Large intestine (tissue), 3 donors: ENCODE data around the gene PLXNC1. TPM values are rescaled to one million over a fixed set of nuclear protein-coding genes. Genes with fewer than 3 reads are reported as not detected.
A peak's percentile ranks its signal among the peaks of the same experiment; 100 is the strongest.

Experiments used
- DNase-seq, 2 donors: peaks; one replicate each; pipeline versions ENCODE4 v3.0.0 to v3.0.0-alpha.2; 2013
- H3K27ac ChIP-seq: one replicate; pipeline ENCODE4 v1.5.1; 2013; ENCODE audit warnings: low read length
- H3K27me3 ChIP-seq: 2 replicates; pipeline ENCODE4 v1.6.1; 2013; ENCODE audit warnings: low read length; ENCODE audit not compliant: control insufficient read depth, insufficient read depth
- H3K36me3 ChIP-seq: 2 replicates; pipeline ENCODE4 v1.6.1; 2013; ENCODE audit warnings: low read length; ENCODE audit not compliant: control insufficient read depth, insufficient read depth
- H3K4me1 ChIP-seq: one replicate; pipeline ENCODE4 v1.6.1; 2013; ENCODE audit warnings: low read length; ENCODE audit not compliant: control insufficient read depth, insufficient read depth
- H3K4me3 ChIP-seq: one replicate; pipeline ENCODE4 v1.5.1; 2013; ENCODE audit warnings: low read length
- H3K9me3 ChIP-seq: one replicate; pipeline ENCODE4 v1.6.1; 2013; ENCODE audit warnings: mild to moderate bottlenecking, low read depth, low read length, moderate library complexity; ENCODE audit not compliant: control insufficient read depth
- WGBS: methylation state at CpG from one replicate; pipeline ENCODE4 v1.1.5; 2013; ENCODE audit warnings: low lambda C conversion rate; ENCODE audit not compliant: insufficient coverage; 5-methylcytosine and 5-hydroxymethylcytosine counted together
- polyA plus RNA-seq: library from polyadenylated mRNA; unstranded; fragments of 120-200 nt; gene quantifications from one replicate; pipeline ENCODE4 v1.2.1, GENCODE V29; 2013

PLXNC1 gene
- polyA plus RNA-seq, 1 donor = 20.3 TPM

GRCh38 chr12:94170690-94171594, 22.6 kb downstream of the PLXNC1 start:
- Histone ChIP-seq H3K4me3 (no peak overlapping the region), H3K4me1 (peaks cover 5% of the 10 kb centered on the region), H3K27me3 (no peaks in the 10 kb centered on the region), H3K9me3 (no peaks in the 10 kb centered on the region), H3K36me3 (peaks cover 9% of the 10 kb centered on the region), H3K27ac (no peak overlapping the region)
- no peak for DNase-seq
- WGBS = no CpG with 5 or more reads among the region's 14 CpGs

DNA sequence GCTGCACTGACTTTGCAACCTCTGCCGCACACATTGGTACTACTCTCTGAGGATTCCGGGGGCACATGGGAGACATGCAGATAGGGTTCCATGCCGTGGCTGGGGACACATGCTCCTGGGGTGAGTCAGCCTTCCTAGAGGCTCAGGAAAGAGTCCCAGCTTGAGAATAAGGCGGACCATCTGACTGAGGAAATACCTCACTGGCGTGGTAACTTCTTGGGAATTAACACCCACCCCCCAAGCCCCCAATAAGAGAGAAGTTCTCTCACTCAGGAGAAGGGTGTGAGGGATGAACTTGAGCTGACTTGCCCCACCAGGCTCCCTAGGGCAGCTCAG, 23.2 kb downstream of the PLXNC1 start:
- no CpG with 5 or more reads among the region's 5 CpGs for WGBS
- peaks cover 5% of the 10 kb centered on the region for H3K4me1 ChIP-seq
- no peak for DNase-seq
- H3K9me3 ChIP-seq = no peaks in the 10 kb centered on the region
- no peak overlapping the region for H3K4me3 ChIP-seq
- peaks cover 9% of the 10 kb centered on the region for H3K36me3 ChIP-seq
- no peak overlapping the region for H3K27ac ChIP-seq
- H3K27me3 ChIP-seq = no peaks in the 10 kb centered on the region

GRCh38 chr12:94172031-94172430, 23.7 kb downstream of the PLXNC1 start:
- no peak for DNase-seq
- H3K4me3 ChIP-seq = no peak overlapping the region
- H3K4me1 ChIP-seq = peaks cover 5% of the 10 kb centered on the region
- no peak overlapping the region for H3K27ac ChIP-seq
- H3K9me3 ChIP-seq = no peaks in the 10 kb centered on the region
- WGBS = no CpG with 5 or more reads among the region's 5 CpGs
- H3K27me3 ChIP-seq = no peaks in the 10 kb centered on the region
- peaks cover 9% of the 10 kb centered on the region for H3K36me3 ChIP-seq

- no peaks in the 10 kb centered on the region for H3K27me3 ChIP-seq
- peak; percentile 41 to 55 for DNase-seq
- no peak overlapping the region for H3K4me3 ChIP-seq
- peaks cover 9% of the 10 kb centered on the region for H3K36me3 ChIP-seq
- H3K4me1 ChIP-seq = peaks cover under 1% of the 10 kb centered on the region
- peaks cover 3% of the 10 kb centered on the region for H3K9me3 ChIP-seq
- WGBS = no CpG with 5 or more reads among the region's 9 CpGs
- H3K27ac ChIP-seq = peak overlapping the region; percentile 52
These were observed 24.6 kb downstream of the PLXNC1 start for GRCh38 chr12:94172973-94173372.

DNA sequence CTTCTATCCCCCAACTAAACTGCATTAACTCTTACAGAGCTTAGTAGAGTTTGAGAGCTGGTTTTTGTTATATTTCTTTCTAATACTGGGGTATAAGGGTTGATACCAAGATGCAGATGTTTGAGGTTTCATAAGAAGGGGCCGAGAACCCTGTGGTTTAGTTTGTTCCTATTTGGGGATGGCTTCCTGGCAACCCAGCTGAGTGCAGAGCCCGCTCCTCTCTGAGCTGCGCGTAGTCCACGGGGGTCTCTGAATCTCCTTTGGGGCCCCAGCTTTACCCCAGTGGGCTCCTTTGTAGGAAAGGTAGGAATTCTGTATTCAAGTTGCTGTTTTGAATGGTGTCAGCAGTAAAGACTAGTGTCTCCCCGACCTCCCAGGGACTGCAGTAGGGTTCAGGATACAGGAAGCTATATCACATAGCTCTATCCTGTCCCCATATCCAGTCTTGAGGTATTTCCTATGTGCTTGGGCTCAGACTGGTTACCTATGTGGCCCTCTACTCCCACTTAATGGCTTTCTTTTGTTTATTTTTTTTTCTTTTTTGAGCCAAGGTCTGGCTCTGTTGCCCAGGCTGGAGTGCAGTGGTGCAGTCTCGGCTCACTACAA, 25.4 kb downstream of the PLXNC1 start:
- no CpG with 5 or more reads among the region's 7 CpGs for WGBS
- Histone ChIP-seq H3K4me3 (no peak overlapping the region), H3K4me1 (no peaks in the 10 kb centered on the region)

GRCh38 chr12:94174576-94174975, 26.2 kb downstream of the PLXNC1 start:
- Histone ChIP-seq H3K36me3 (peaks cover 11% of the 10 kb centered on the region), H3K27me3 (no peaks in the 10 kb centered on the region), H3K4me3 (no peak overlapping the region), H3K4me1 (no peaks in the 10 kb centered on the region), H3K9me3 (peaks cover 3% of the 10 kb centered on the region), H3K27ac (no peak overlapping the region)
- DNase-seq = no peak
- no CpG with 5 or more reads among the region's 1 CpG for WGBS

More for the DNA sequence above, 25.4 kb downstream of the PLXNC1 start:
- no peak for DNase-seq
- no peaks in the 10 kb centered on the region for H3K27me3 ChIP-seq
- H3K36me3 ChIP-seq = peaks cover 11% of the 10 kb centered on the region
- peaks cover 3% of the 10 kb centered on the region for H3K9me3 ChIP-seq
- H3K27ac ChIP-seq = peak overlapping the region; percentile 52

DNA sequence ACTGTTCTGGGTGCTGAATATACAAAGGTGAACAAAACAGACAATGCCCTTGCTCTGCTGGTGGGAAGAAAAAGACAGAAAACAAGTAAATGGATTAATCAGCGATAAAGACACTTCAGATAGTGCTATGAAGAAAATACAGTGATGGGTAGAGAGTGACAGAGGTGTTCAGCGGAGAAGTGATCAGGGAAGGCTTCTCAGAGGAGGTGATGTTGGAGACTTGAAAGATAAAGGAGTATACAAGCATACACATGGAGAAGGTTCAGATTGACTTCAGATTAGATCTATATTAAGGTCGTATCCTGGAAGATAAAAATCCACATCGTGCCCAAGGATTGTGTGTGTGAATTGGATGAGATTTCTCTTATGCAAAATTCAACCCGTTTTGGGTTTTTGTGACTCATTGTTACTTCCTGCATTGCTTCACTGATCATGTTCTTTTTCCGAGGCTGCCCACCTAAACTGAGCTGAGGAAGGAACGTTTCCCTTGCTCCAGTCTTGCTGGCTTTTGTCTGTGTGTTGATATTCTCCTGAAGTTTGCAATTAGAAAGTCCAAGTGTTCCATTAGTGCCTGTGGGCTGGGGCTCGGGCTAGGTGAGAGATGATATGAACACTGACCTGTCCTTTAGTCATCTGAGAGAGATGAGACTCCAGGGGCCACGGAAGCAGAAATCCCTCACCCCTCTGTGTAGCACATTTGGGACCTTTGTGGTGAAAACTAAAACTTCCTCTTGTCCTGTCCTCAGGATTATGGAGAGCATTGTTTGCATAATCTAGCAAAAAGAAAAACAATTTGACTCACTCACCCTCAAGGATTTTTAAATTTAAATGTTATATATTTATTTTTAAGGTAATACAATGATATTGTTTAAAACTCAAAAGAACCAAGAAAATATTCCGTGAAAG, 27.6 kb downstream of the PLXNC1 start:
- peaks cover 4% of the 10 kb centered on the region for H3K4me1 ChIP-seq
- H3K36me3 ChIP-seq = peaks cover 9% of the 10 kb centered on the region
- H3K9me3 ChIP-seq = peaks cover 3% of the 10 kb centered on the region
- H3K27ac ChIP-seq = no peak overlapping the region
- H3K4me3 ChIP-seq = no peak overlapping the region
- no peak for DNase-seq
- no peaks in the 10 kb centered on the region for H3K27me3 ChIP-seq
- WGBS = 92% methylated on average over 4 of the region's 10 CpGs

GRCh38 chr12:94178054-94178453, 29.7 kb downstream of the PLXNC1 start:
- H3K36me3 ChIP-seq = peaks cover 2% of the 10 kb centered on the region
- no peak for DNase-seq
- peaks cover 6% of the 10 kb centered on the region for H3K4me1 ChIP-seq
- no peaks in the 10 kb centered on the region for H3K27me3 ChIP-seq
- H3K9me3 ChIP-seq = peaks cover 3% of the 10 kb centered on the region
- no peak overlapping the region for H3K4me3 ChIP-seq
- no peak overlapping the region for H3K27ac ChIP-seq

DNA sequence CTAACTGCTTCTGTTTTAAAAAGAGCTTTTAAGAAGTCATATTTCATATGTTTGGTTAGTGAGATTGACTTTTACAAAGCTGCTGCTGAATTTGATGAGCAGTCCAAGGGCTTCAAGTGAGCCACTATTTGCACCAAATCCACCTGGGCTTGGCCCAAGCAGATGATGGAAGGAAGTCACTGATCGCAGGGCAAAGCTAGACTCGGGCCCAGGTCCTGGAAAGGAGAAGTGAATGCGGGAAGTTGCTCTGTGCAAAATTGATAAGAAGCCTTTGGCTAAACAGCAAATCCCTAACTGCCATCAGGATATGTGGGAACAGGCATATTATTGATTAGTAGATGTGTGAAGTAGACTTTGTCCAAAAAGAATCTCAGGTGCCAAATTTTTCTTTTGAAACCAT, 30.5 kb downstream of the PLXNC1 start:
- WGBS = no CpG with 5 or more reads among the region's 3 CpGs

DNA sequence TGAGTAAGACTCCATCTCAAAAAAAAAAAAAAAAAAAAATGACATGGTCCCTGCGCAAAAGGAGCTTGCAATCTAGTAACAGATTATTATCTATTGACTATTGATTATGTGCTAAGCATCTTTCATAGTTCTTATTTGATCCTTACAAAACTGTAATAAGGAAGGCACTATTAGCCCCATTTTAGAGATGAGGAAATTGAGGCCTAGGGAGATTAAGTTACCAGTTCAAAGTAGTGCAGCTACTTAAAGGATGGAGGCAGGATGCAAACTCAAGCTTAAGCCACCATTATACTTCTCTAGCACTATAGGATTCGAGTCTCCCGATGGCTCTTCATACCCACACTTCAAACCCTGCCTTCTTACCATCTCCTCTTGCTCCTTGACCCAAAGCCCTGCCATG, 31.3 kb downstream of the PLXNC1 start:
- Histone ChIP-seq H3K4me3 (no peak overlapping the region), H3K36me3 (peaks cover 2% of the 10 kb centered on the region), H3K9me3 (peaks cover 3% of the 10 kb centered on the region), H3K27me3 (no peaks in the 10 kb centered on the region), H3K4me1 (peaks cover 12% of the 10 kb centered on the region), H3K27ac (no peak overlapping the region)
- DNase-seq = no peak
- WGBS = no CpG with 5 or more reads among the region's 3 CpGs

More for the DNA sequence above, 30.5 kb downstream of the PLXNC1 start:
- Histone ChIP-seq H3K4me3 (no peak overlapping the region), H3K27ac (no peak overlapping the region), H3K4me1 (peaks cover 12% of the 10 kb centered on the region), H3K27me3 (no peaks in the 10 kb centered on the region), H3K36me3 (peaks cover 2% of the 10 kb centered on the region), H3K9me3 (peaks cover 3% of the 10 kb centered on the region)
- DNase-seq = no peak
